ENCODE data around the gene SSBP2.
A peak's percentile ranks its signal among the peaks of the same experiment; 100 is the strongest.

SSBP2 gene

GRCh38 chr5:81763294-81763928 lies 12.5 kb upstream of the SSBP2 start:
- no peak for DNase-seq

- no peak for DNase-seq
These were observed 12.0 kb upstream of the SSBP2 start for GRCh38 chr5:81762853-81763252.

- no peak for DNase-seq
These were observed 11.5 kb upstream of the SSBP2 start for GRCh38 chr5:81762401-81762800.

GRCh38 chr5:81761970-81762369 lies 11.1 kb upstream of the SSBP2 start:
- no peak for DNase-seq

GRCh38 chr5:81761270-81761669 lies 10.4 kb upstream of the SSBP2 start:
- DNase-seq: no peak

GRCh38 chr5:81760521-81760920 lies 9.6 kb upstream of the SSBP2 start:
- DNase-seq: no peak

- DNase-seq: no peak
These were observed 8.7 kb upstream of the SSBP2 start for GRCh38 chr5:81759632-81760005.

- DNase-seq: no peak
These were observed 6.5 kb upstream of the SSBP2 start for GRCh38 chr5:81757404-81757803.

- DNase-seq: no peak
These were observed 5.1 kb upstream of the SSBP2 start for GRCh38 chr5:81756016-81756415.

GRCh38 chr5:81755320-81755719 lies 4.4 kb upstream of the SSBP2 start:
- DNase-seq: no peak

GRCh38 chr5:81754621-81755020 lies 3.7 kb upstream of the SSBP2 start:
- no peak for DNase-seq

GRCh38 chr5:81753429-81753828 lies 2.5 kb upstream of the SSBP2 start:
- no peak for DNase-seq

- no peak for DNase-seq
These were observed 1.7 kb upstream of the SSBP2 start for GRCh38 chr5:81752644-81752963.

GRCh38 chr5:81751836-81752643 lies 1.1 kb upstream of the SSBP2 start:
- DNase-seq: no peak

GRCh38 chr5:81750308-81751008 lies 439 bp downstream of the SSBP2 start:
- DNase-seq: peak; percentile 42

GRCh38 chr5:81749561-81750307 lies 1.2 kb downstream of the SSBP2 start:
- peak; percentile 46 for DNase-seq

- no peak for DNase-seq
These were observed 1.7 kb downstream of the SSBP2 start for GRCh38 chr5:81749192-81749560.

GRCh38 chr5:81748556-81748955 lies 2.3 kb downstream of the SSBP2 start:
- no peak for DNase-seq

- DNase-seq: no peak
These were observed 3.9 kb downstream of the SSBP2 start for GRCh38 chr5:81747030-81747429.

- DNase-seq: no peak
These were observed 10.1 kb downstream of the SSBP2 start for GRCh38 chr5:81740758-81741157.

GRCh38 chr5:81739291-81739690 lies 11.6 kb downstream of the SSBP2 start:
- no peak for DNase-seq

- no peak for DNase-seq
These were observed 21.6 kb downstream of the SSBP2 start for GRCh38 chr5:81729276-81729675.

GRCh38 chr5:81728301-81728700 lies 22.6 kb downstream of the SSBP2 start:
- no peak for DNase-seq

- DNase-seq: no peak
These were observed 24.6 kb downstream of the SSBP2 start for GRCh38 chr5:81726297-81726696.

All from activated CD4-positive, CD25-positive, alpha-beta regulatory T cell treated with anti-CD3 and anti-CD28 coated beads, Interleukin-2, amount 50 U/mL, for 72 hours (primary cell).